Measurements from ENCODE around the gene CYP4F3.

The CYP4F3 gene

GRCh38 chr19:15673176-15673654 lies 32.5 kb downstream of the CYP4F3 start:
- no peak for TF ChIP-seq CSDC2 (CRISPR knock-in tag; IDR thresholded peaks at IDR 0.05)
- TF ChIP-seq, protein P1, sequence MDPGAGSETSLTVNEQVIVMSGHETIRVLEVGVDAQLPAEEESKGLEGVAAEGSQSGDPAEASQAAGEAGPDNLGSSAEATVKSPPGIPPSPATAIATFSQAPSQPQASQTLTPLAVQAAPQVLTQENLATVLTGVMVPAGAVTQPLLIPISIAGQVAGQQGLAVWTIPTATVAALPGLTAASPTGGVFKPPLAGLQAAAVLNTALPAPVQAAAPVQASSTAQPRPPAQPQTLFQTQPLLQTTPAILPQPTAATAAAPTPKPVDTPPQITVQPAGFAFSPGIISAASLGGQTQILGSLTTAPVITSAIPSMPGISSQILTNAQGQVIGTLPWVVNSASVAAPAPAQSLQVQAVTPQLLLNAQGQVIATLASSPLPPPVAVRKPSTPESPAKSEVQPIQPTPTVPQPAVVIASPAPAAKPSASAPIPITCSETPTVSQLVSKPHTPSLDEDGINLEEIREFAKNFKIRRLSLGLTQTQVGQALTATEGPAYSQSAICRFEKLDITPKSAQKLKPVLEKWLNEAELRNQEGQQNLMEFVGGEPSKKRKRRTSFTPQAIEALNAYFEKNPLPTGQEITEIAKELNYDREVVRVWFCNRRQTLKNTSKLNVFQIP (CRISPR knock-in tag; IDR thresholded peaks at IDR 0.05; ENCODE audit: borderline replicate concordance, low read depth), result no peak
- no peak for TF ChIP-seq RARB (CRISPR knock-in tag; IDR thresholded peaks at IDR 0.05)
- no peak for TF ChIP-seq ISL1 (CRISPR knock-in tag; IDR thresholded peaks at IDR 0.05)
- TF ChIP-seq BACH2 (CRISPR knock-in tag; IDR thresholded peaks at IDR 0.05; ENCODE audit: borderline replicate concordance), result no peak
- no peak for TF ChIP-seq ZC3H10 (CRISPR knock-in tag; IDR thresholded peaks at IDR 0.05)
- TF ChIP-seq CSRNP3 (CRISPR knock-in tag; IDR thresholded peaks at IDR 0.05), result no peak
- TF ChIP-seq ARNTL (CRISPR knock-in tag; IDR thresholded peaks at IDR 0.05; ENCODE audit: borderline replicate concordance, low read depth), result no peak
- TF ChIP-seq ZFP3 (CRISPR knock-in tag; IDR thresholded peaks at IDR 0.05), result no peak
- no peak for TF ChIP-seq CREB5 (CRISPR knock-in tag; IDR thresholded peaks at IDR 0.05; ENCODE audit: low read depth)
- no peak for TF ChIP-seq ZFP30 (CRISPR knock-in tag; IDR thresholded peaks at IDR 0.05)
- TF ChIP-seq ZNF70 (CRISPR knock-in tag; IDR thresholded peaks at IDR 0.05), result no peak
- no peak for TF ChIP-seq ZNF565 (CRISPR knock-in tag; conservative IDR thresholded peaks at IDR 0.05; ENCODE audit: low read depth)
- TF ChIP-seq SNAI2 (CRISPR knock-in tag; IDR thresholded peaks at IDR 0.05), result no peak
- no peak for TF ChIP-seq PPARA (CRISPR knock-in tag; IDR thresholded peaks at IDR 0.05; ENCODE audit: borderline replicate concordance)
- no peak for TF ChIP-seq TSHZ2 (CRISPR knock-in tag; IDR thresholded peaks at IDR 0.05)
- no peak for TF ChIP-seq OSR1 (CRISPR knock-in tag; IDR thresholded peaks at IDR 0.05)
- TF ChIP-seq TOX (CRISPR knock-in tag; IDR thresholded peaks at IDR 0.05; ENCODE audit: borderline replicate concordance), result no peak
- no peak for TF ChIP-seq GLIS3 (CRISPR knock-in tag; IDR thresholded peaks at IDR 0.05)
- TF ChIP-seq ESRRG (CRISPR knock-in tag; IDR thresholded peaks at IDR 0.05), result no peak
- peak; percentile 25; the same call in 2 of the 3 replicates for ATAC-seq

- no peak for TF ChIP-seq RARB (CRISPR knock-in tag; IDR thresholded peaks at IDR 0.05)
- no peak for TF ChIP-seq TCF4 (CRISPR knock-in tag; IDR thresholded peaks at IDR 0.05; ENCODE audit: borderline replicate concordance)
- TF ChIP-seq ZNF565 (CRISPR knock-in tag; conservative IDR thresholded peaks at IDR 0.05; ENCODE audit: low read depth), result no peak
- TF ChIP-seq CREB5 (CRISPR knock-in tag; IDR thresholded peaks at IDR 0.05; ENCODE audit: low read depth), result no peak
- no peak for TF ChIP-seq TSHZ2 (CRISPR knock-in tag; IDR thresholded peaks at IDR 0.05)
- no peak for TF ChIP-seq ZNF70 (CRISPR knock-in tag; IDR thresholded peaks at IDR 0.05)
- no peak for TF ChIP-seq CSRNP3 (CRISPR knock-in tag; IDR thresholded peaks at IDR 0.05)
- TF ChIP-seq, protein P1 (CRISPR knock-in tag; IDR thresholded peaks at IDR 0.05; ENCODE audit: borderline replicate concordance, low read depth), result no peak
- ATAC-seq, result no peak
These were observed 34.9 kb downstream of the CYP4F3 start for GRCh38 chr19:15675560-15675959.

All from SK-N-SH treated with all-trans-retinoic acid at 6 μM for 48 hours (cell line).